NCI-H82 (cell line): ENCODE measurements around the gene ALKAL2.

Experiments used
- DNase-seq: peaks from one replicate; lab custom pipeline; 2025; lab: John Stamatoyannopoulos, UW

ALKAL2 gene

GRCh38 chr2:270861-271260 is 17.0 kb downstream of the ALKAL2 start:
- DNase-seq: no peak

- no peak for DNase-seq
These were observed 18.4 kb downstream of the ALKAL2 start for GRCh38 chr2:269356-270030.

- DNase-seq: no peak
These were observed 19.6 kb downstream of the ALKAL2 start for GRCh38 chr2:268323-268722.

- DNase-seq: peak; percentile 97
These were observed 23.1 kb downstream of the ALKAL2 start, which contains the start of gene ACP1 for GRCh38 chr2:264493-265468. Gene ACP1, plus strand, starts transcription at chr2:264947. Its CDS starts 18 bp downstream, at chr2:264965.

- DNase-seq: peak; percentile 56
These were observed 24.0 kb downstream of the ALKAL2 start, which contains the start of gene SH3YL1 for GRCh38 chr2:263774-264492. Gene SH3YL1, minus strand, starts transcription at chr2:264032. Its CDS starts 48 bp downstream, at chr2:263984.

GRCh38 chr2:263022-263738 is 24.7 kb downstream of the ALKAL2 start:
- no peak for DNase-seq

GRCh38 chr2:262117-262516 is 25.8 kb downstream of the ALKAL2 start:
- DNase-seq: no peak

GRCh38 chr2:260507-261161 is 27.3 kb downstream of the ALKAL2 start:
- no peak for DNase-seq

- no peak for DNase-seq
These were observed 28.0 kb downstream of the ALKAL2 start for GRCh38 chr2:259789-260331.

- no peak for DNase-seq
These were observed 29.0 kb downstream of the ALKAL2 start for GRCh38 chr2:258933-259332.

- DNase-seq: no peak
These were observed 30.0 kb downstream of the ALKAL2 start for GRCh38 chr2:257842-258241.

- no peak for DNase-seq
These were observed 30.5 kb downstream of the ALKAL2 start for GRCh38 chr2:257429-257828.

- no peak for DNase-seq
These were observed 31.8 kb downstream of the ALKAL2 start for GRCh38 chr2:256094-256493.

- DNase-seq: no peak
These were observed 32.7 kb downstream of the ALKAL2 start for GRCh38 chr2:255195-255594.

GRCh38 chr2:254241-254640 is 33.6 kb downstream of the ALKAL2 start:
- no peak for DNase-seq

GRCh38 chr2:253202-253638 is 34.7 kb downstream of the ALKAL2 start:
- no peak for DNase-seq

GRCh38 chr2:252001-252602 is 35.8 kb downstream of the ALKAL2 start:
- DNase-seq: peak; percentile 5

GRCh38 chr2:249538-250042 is 38.3 kb downstream of the ALKAL2 start:
- DNase-seq: no peak

GRCh38 chr2:248724-249123 is 39.2 kb downstream of the ALKAL2 start:
- no peak for DNase-seq
